GM19035 (cell line): ENCODE data around the gene PSME3IP1.

Experiments used
- ATAC-seq: cut with Tn5 transposase; IDR thresholded peaks from one replicate; pipeline ENCODE4 v1.9.1; 2021; ENCODE audit not compliant: unreplicated experiment

PSME3IP1 gene

DNA sequence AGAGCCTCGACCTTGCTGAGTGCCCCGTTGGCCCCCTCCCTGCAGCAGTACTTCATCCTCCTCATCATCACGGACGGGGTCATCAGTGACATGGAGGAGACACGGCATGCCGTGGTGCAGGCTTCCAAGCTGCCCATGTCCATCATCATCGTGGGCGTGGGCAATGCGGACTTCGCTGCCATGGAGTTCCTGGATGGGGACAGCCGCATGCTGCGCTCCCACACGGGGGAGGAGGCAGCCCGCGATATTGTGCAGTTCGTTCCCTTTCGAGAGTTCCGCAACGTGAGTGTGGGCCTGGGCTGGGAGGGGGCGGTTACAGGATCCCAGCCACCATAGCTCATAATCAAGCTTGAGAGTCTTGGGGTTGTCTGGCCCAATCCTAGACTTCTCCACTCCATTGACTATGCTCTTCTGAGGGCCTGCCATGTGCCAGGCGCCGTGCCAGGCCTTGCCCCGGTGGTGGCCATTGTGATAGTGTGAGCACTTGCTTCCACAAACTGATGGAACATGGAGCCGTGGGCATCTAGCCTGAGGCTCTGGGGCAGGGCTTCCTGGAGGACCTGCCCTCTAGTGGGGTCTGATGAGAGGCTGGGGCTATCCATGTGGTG lies 39.7 kb downstream of the PSME3IP1 start:
- ATAC-seq, result no peak

DNA sequence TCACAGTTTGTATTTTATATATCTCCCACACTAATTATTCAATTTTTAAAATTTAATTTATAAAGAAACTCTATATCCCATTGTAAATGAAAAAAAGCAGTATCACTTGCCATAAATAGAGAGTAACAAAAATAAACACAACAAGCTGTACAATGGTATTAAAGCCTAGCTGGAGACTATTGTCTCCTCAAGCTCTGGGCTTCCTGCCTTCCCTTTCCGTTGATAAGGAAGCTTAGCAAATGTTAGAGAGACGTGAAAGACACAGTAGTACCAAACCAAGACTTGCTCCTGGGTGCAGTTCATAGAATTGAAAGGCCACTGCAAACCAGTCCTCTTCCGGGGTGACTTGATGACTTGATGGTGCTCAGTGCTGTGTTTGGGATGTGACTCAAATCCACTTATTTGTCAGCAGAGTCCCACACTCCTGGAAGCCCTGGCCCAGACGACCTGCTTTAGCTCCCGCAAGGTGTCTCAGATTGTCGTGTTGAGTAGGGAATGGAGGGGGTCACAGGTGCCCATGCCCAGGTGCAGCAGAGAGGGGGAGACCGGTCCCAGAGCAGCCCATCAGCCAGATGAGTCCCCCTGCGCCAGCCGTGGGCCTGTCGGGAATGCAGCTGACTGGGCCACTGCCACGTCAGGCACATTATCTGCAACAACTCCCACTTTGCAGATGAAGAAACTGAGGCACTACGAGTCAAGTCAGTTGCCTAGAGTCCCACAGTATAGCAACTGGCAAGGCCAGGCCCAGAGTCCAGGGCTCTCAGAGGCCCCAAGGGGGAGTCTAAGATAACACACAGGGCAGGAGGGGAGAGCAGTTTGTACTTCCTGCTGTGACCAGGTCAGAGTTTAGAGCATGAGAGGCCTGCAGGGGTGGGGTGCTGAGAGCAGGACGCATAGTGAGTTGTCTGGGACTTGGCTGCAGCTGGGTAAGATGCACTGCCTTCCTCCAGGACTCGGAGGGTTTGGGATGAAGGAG lies 40.5 kb downstream of the PSME3IP1 start:
- ATAC-seq, result no peak

DNA sequence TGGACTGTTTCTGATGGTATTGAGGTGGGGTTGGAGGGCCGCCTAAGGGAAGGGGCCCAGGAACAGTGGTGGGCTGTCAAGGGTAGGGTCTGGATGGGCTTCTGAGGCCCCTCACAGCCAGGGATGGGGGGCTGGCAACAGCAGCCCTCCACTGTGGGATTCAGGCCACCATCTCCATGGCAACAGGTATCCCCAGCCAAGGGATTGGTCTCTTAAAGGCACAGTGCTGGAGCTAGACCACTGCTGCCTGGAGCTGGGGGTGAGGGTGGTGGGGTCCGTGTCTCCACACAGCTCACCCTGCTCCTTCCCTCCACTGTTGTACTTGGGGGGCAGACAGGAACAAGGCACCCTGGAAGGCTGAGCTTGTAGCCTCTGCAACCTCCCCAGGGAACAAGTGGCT lies 41.8 kb downstream of the PSME3IP1 start:
- no peak for ATAC-seq

DNA sequence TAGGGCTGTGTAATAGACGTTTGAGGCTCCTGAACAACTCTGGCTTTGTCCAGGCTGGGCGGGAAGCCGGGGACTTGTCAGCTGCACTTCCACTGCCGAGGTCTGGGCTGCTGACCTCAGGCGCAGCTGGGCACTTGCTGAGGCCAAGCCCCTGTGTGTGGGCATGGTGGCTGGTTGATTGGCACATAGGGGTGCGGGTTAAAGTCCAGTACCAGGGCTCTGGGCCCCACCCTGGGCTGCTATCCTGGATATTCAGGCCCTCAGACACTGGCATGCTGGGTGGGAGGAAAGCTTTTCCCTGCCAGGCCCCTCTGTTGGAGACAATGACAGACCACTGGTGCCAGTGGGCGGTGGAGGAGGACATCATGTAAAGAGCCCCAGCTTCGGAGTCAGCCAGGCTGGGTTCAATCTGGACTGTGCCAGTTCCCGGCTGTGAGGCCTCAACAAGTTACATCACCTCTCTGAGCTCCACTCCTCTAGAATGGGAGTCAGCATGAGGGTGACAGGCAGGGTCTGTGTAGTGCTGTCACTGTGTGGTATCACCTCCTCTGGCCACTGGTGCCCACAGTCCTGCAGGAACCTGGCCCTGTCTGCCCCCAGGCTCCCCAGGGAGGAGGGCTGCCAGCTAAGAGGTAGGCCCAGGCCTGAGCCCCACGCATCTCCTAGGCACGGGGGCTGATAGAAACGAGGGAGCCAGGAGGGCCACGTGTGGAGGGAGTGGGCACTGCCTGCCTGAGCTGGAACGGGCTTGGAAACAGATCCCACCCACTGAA lies 42.5 kb downstream of the PSME3IP1 start:
- ATAC-seq, result no peak

DNA sequence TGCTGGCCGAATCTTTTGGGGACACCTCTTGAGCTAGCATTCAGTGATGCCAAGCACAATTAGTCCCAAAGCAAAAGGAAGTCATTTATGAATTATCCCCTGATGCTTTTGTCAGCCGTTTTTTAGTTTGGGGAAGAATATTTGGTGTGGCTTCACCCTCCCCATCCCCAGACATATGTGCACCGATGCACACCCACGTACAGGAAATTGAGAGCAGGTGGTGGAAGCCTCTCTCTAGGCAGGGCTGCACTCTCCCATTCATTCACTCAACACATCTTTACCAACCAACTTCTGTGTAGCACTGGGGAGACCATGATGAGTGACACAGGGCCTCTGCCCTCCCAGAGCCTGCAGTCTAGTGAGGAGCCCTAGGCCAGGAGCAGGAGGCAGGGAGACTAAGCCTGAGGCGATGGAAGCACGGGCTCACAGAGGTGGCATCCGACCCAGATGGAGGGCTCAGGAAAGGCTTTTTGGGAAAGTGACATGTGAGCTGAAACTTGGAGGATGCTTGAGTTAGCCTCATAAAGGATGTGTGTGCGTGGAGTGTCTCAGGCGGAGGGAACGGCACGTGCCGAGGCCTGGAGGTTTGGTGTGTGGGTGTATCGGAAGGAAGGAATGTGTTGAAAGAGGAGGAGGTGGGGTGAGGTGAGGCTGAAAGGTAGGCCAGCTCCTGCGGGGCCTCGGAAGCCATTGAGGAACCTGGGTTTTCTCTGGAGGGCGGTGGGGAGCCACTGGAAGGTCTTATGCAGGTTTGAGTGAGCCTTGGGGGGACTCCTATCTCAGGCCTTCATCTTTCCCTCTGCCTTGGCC lies 43.8 kb downstream of the PSME3IP1 start:
- ATAC-seq, result no peak

DNA sequence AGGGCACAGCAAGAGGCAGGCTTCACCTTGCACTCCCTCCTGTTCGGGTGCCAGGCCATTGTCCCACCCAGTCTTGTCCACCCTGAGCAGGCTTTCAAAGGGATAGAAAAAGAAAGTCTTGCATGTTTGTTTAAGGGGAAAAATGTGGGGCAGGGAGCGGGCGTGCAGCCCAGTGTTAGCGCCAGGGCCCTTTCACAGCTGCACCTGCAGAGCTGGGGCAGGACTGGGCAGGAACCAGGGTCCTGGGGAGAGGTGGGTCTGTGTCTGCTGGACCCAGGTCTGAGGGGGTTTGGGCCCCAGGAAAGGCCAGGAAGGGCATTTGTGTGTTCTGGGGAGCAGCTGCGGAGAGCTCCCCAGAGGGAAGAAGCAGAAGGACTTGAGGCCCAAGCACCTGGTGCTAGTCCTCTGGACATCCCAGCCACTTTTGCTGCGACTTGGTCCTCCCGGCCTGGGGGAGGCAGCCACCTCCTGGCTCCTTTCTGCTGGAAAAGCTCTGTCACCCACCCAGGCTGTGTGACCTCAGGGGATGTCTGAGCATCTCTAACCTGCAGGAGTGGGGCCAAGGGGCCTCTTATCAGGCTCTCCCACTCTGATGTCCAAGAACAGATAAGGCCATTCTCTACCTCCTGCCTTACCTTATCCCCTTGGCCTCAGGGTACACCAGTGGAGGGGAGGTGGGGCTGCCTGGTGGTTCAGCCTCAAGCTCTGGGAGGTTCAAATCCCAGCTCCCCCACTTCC lies 44.7 kb downstream of the PSME3IP1 start:
- ATAC-seq, result no peak

DNA sequence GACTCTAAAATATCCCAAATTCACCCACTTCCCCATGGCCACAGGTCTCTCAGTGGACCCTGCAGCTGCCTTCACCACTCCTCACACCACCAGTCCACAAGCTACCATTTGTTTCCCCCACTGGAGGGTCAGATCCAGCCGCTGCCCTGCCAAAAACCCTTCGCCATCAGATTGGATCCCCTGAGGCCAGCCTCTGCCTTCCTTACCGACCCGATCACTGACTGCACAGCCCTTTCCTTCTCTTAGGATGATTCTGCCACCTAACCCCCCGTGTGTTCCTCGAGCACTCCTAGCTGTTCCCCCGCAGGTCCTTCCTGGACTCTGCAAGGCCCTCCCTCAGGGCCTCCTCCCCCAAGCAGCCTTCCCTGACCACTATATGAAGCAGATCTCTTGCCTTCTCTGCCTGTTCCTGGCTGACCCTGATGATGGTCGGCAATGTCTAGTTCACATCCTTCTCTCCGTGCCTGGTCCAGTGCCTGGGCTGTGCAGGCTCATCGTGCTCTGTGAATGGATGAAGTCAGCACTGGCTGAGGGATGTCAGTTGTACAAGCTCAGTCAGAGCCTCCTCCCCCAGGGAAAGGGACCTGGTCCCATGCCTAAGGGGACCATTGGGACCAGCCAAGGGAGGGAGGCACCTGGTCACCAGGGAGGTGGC lies 47.4 kb downstream of the PSME3IP1 start:
- ATAC-seq, result no peak

DNA sequence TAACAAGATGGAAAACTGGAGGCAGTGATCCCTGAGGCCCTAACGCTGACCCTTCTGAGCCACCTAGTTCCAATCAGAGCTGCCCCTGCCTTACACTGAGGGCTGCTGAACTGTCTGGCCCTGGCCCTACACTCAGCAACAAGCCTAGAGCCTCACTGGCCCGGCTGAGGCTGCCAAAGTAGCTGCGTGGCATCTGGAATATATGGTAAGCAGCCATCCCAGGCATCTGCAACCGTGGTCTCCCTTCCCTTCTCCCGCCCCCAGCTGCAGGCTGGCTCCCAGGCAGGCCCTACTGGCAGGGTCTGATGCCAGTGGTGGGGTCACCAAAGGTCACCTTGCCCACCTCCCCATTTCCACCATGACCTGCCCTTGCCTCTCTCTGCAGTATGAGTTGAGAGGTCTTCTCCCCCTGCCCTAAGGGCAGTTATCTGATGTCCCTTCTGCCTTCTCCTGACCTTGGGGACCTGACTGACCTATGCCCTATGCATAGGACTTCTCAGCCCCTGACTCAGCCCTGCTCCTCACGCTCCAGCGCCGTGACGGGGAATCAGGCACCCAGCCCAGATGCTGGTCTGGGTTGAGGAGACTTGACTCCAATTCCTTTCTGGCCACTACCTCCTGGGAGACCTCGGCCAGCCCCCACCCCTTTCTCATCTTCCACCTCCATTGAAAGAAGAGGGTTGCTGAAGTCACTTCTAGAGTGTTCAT lies 48.1 kb downstream of the PSME3IP1 start:
- no peak for ATAC-seq

DNA sequence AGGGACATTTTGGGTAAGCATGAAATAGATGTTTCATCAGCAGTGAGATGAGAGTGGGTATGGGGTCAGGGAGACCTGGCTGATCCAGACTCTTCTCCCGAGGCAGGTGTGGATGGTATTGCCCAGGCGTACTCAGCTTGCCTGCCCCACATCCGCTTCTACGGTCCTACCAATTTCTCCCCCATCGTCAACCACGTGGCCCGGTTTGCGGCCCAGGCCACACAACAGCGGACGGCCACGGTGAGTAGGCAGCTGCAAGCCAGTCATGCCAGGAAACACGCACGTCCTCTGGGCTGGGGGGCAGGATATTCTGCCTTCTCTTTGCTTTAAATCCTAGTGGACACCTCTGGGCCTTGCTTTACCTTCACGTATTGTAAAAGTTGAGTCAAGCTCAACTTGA lies 48.8 kb downstream of the PSME3IP1 start:
- no peak for ATAC-seq

DNA sequence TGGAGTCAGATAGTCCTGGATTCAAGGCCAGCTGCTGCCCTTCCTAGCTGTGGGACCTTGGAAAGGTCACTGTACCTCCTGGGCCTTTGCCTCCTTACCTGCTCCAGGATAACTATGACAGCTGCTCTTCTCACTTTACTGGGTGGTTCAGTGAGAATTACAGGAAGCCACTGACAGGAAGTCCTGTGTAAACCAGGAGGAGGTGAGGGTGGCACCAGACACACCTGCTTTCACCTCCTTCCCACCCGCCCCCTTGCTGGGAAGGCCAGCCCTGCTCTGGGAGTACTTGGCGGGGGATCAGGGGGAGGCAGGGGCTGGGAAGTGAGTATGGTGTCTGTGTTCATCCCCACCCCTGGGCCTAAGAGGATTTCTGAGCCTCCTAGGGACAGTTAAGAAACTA lies 50.9 kb downstream of the PSME3IP1 start:
- ATAC-seq, result no peak

DNA sequence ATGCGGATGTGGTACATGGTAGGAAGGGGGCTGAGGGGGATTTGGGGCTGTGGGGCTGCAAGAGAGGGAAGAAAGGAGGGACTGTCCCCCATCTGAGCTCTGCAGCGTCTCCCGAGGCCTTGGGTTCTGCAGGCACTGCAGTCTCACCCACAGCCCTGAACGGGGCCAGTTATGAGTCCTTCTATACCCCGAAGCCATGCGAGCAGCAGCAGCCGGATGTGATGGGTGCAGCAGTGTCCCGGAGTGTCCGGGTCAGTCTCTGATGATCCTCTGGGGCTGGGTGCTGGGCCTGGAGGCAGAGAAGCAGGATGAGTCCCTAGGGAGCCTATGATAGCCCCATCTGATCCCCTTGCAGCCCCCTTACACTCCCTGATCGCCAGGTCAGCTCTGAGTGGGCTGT lies 52.0 kb downstream of the PSME3IP1 start:
- no peak for ATAC-seq

DNA sequence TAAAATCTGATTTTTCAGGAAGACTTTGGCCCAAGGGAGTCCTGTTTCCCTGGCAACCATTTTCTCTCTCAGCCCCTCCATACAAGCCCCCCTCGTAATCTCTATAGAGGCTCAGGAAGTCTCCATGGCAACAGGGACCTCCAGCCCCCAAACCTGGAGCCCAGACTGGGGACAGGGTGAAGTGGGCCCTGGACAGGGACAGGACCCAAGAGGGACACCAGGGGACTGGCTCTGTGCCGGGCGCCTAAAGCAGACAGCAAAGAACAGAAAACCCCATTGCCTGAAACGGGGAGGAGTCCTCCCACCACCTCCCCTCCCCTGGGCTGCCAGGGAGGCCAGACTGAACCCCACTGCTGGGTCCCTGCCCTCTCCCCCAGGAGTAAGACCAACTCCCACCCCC lies 52.8 kb downstream of the PSME3IP1 start:
- no peak for ATAC-seq

DNA sequence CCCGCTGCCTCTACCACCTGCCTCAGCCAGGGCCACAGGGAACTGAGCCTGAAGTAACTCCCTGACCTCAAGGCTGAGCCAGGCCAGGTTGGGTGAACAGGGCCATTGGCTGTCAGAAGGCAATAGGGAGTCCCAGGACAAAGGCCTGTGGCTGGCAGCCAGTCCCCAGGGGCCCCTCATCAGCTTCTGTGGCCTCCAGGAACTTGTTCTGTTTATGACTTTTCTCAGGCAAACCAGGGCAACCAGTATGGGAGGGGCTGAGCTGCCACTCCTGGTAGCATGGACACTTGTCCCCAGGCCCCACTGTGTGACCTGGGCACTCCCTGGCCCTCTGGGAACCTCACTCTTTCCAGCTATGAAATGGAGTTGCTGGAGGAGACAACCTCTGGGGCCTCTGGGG lies 53.4 kb downstream of the PSME3IP1 start:
- no peak for ATAC-seq

DNA sequence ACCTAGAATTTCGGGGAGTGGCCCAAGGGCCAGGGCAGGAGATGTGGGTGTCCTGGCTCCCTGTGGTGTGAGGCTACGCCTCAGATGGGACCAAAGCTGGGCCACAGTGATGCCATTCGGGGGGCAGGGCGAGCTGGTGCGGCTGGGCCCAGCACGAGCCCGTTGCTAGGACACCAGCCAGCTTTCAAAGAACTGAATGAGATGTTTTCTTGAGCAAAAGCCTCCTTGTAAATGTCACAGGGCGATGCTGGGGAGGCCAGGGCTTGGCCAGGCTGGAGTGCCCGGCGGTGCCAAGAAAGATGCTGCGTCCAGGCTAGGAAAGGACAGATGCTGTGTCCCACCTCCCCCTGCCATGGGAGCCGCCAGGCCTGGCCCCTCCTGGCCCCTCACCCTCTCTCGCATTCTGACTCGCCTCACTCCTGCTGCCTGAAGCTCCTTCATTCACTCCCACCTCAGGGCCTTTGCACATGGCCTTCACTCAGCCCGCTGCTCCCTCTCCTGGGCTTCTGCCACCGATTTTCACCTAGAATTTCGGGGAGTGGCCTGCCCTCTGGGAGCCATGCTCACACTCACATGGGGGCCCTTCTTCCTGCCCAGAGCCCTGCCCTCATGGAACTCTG lies 54.4 kb downstream of the PSME3IP1 start:
- ATAC-seq, result no peak

DNA sequence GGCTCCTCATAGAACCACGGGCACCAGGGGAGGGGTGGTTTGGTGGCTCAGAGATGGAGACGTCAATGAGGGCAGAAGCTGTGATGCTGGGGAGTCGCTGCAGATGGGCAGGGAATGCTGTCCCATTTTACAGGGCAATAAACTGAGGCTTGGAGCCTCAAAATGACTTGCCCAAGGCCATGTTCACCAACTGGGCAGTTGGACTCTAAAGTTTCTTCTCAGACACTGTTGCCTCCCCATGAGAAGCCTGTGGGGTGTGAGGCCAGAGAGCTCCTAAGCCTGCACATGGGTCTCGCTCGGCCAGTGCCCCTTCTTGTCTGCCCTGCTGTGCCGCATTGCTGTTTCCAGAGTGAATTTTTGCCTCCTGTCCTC lies 54.9 kb downstream of the PSME3IP1 start:
- no peak for ATAC-seq

DNA sequence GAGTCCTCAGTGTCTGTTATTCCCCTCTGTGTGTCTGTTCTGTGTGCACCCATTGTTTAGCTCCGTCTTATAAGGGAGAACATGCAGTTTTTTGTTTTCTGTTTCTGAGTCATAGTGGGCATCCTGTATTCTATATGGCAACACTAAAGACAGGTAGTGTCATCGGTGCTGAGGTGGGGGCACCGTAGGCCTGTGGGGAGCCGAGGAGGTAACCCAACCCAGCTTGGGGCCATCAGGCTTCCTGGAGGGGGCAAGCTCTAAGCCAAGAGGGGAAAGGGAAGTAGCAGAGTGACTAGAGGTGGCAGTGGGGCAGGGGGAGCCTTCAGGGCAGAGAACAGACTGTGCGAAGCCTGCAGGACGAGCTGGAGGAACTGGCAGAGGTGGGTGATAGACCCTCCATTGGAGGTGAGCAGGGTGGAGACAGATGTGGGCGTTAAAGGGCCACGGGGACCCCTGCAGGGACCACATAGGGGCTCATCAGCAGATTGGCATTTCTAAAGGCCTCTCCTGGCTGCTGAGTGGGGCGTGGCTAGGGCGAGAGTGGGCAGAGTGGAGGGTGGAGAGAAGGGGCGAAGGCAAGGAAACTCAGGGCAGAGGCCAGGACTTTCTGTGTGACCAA lies 57.0 kb downstream of the PSME3IP1 start:
- no peak for ATAC-seq

DNA sequence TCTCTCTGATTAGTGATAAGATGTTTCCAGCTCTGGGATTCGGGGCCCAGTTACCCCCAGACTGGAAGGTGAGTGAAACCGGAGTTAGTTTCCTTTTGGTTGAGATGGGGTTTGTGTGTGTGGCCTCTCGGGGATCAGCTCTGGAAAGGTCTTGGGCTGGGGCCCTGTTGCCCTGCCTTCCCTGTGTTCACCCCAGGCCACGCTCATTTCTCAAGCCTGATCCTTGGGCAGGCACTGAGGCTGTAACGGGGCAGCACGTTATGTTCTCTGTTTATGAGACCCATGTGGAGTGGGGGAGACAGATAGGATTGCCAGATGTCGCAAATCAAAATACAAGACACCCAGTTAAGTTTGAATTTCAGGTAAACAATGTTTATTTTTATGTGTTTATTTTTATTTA lies 58.0 kb downstream of the PSME3IP1 start:
- no peak for ATAC-seq

DNA sequence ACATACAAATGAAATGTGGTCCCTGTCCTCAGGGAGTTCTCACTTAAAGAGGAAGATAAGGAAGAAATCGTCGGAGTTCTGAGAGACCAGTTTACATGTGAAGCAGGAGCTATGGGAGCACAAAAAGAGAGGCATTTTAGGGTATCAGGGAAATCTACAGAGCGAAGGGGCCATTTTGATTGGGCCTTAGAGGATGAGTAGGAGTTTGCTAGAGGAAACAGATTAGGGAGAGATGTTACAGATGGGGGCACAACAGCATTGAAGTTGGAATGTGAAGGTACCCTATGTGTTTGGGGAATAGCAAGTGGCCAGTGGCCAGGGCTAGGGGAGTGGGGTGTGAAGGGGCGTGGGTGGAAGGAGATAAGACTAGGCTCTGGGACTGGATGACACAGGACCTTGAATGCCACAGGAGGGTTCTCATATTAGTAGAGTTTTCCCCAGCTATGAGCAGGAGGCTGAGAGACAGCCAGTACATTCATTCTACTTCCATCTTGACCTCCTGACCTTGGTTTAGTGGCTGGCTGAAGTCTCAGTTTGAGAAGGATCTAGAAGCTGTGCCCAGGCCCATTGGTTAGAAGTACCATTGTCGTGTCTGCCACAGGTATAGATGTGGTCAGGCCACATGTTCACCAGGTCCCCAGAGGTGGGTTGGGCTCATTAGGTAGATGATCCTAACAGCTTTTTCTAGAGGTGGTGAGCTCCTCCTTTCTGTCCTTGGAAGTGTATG lies 58.6 kb downstream of the PSME3IP1 start:
- no peak for ATAC-seq
